ENCODE measurements around the gene FAM241B.

The FAM241B gene

GRCh38 chr10:69676301-69676700 lies 46.3 kb downstream of the FAM241B start:
- Histone ChIP-seq H3K9ac (ENCODE audit: low read length) (no peak overlapping the region), H3K9me3 (replicated peaks; ENCODE audit: insufficient read depth, low read length) (no peaks in the 10 kb centered on the region), H3K4me3 (ENCODE audit: low read length) (no peak overlapping the region), H2AFZ (ENCODE audit: low read length) (no peak overlapping the region), H3K4me1 (ENCODE audit: low read length) (no peaks in the 10 kb centered on the region), H3K27ac (ENCODE audit: low read length) (no peak overlapping the region), H4K20me1 (ENCODE audit: insufficient read depth, low read length) (no peaks in the 10 kb centered on the region), H3K79me2 (ENCODE audit: low read length) (no peaks in the 10 kb centered on the region), H3K36me3 (replicated peaks; ENCODE audit: insufficient read depth, low read length) (no peaks in the 10 kb centered on the region), H3K4me2 (ENCODE audit: low read depth, low read length) (no peak overlapping the region), H3F3A (ENCODE audit: insufficient read depth, low read length) (no peaks in the 10 kb centered on the region), H3K9me2 (replicated peaks; ENCODE audit: insufficient read depth, low read length) (no peaks in the 10 kb centered on the region), H3K27me3 (replicated peaks; ENCODE audit: insufficient read depth, low read length) (peaks cover 48% of the 10 kb centered on the region)
- no peak for DNase-seq
- no peak for TF ChIP-seq EZH2 (optimal IDR thresholded peaks at IDR 0.05; ENCODE audit: low read depth, low read length)
- TF ChIP-seq EZH2phosphoT487 (IDR thresholded peaks at IDR 0.05; ENCODE audit: low read length) = no peak
- no peak for TF ChIP-seq CTCF (IDR thresholded peaks at IDR 0.05; ENCODE audit: low read length)

GRCh38 chr10:69677985-69678654 lies 48.1 kb downstream of the FAM241B start:
- Histone ChIP-seq H3K9me3 (replicated peaks; ENCODE audit: insufficient read depth, low read length) (no peaks in the 10 kb centered on the region), H3K27me3 (replicated peaks; ENCODE audit: insufficient read depth, low read length) (peaks cover 66% of the 10 kb centered on the region), H3K4me1 (ENCODE audit: low read length) (no peaks in the 10 kb centered on the region), H3K4me3 (ENCODE audit: low read length) (no peak overlapping the region), H3K4me2 (ENCODE audit: low read depth, low read length) (no peak overlapping the region), H3K9ac (ENCODE audit: low read length) (no peak overlapping the region), H3K79me2 (ENCODE audit: low read length) (no peaks in the 10 kb centered on the region), H3K27ac (ENCODE audit: low read length) (no peak overlapping the region), H3F3A (ENCODE audit: insufficient read depth, low read length) (no peaks in the 10 kb centered on the region), H3K36me3 (replicated peaks; ENCODE audit: insufficient read depth, low read length) (no peaks in the 10 kb centered on the region), H4K20me1 (ENCODE audit: insufficient read depth, low read length) (no peaks in the 10 kb centered on the region), H3K9me2 (replicated peaks; ENCODE audit: insufficient read depth, low read length) (no peaks in the 10 kb centered on the region), H2AFZ (ENCODE audit: low read length) (no peak overlapping the region)
- no peak for DNase-seq
- no peak for TF ChIP-seq EZH2phosphoT487 (IDR thresholded peaks at IDR 0.05; ENCODE audit: low read length)
- TF ChIP-seq CTCF (IDR thresholded peaks at IDR 0.05; ENCODE audit: low read length) = no peak
- no peak for TF ChIP-seq EZH2 (optimal IDR thresholded peaks at IDR 0.05; ENCODE audit: low read depth, low read length)

GRCh38 chr10:69679736-69680135 lies 49.7 kb downstream of the FAM241B start:
- H3K9me3 ChIP-seq (replicated peaks; ENCODE audit: insufficient read depth, low read length) = no peaks in the 10 kb centered on the region
- no peaks in the 10 kb centered on the region for H3K4me1 ChIP-seq (ENCODE audit: low read length)
- H3K9me2 ChIP-seq (replicated peaks; ENCODE audit: insufficient read depth, low read length) = no peaks in the 10 kb centered on the region
- H3K36me3 ChIP-seq (replicated peaks; ENCODE audit: insufficient read depth, low read length) = no peaks in the 10 kb centered on the region
- no peak overlapping the region for H3K9ac ChIP-seq (ENCODE audit: low read length)
- DNase-seq = no peak
- H3K4me3 ChIP-seq (ENCODE audit: low read length) = no peak overlapping the region
- no peak overlapping the region for H3K4me2 ChIP-seq (ENCODE audit: low read depth, low read length)
- TF ChIP-seq CTCF (IDR thresholded peaks at IDR 0.05; ENCODE audit: low read length) = no peak
- no peak for TF ChIP-seq EZH2phosphoT487 (IDR thresholded peaks at IDR 0.05; ENCODE audit: low read length)
- no peak for TF ChIP-seq EZH2 (optimal IDR thresholded peaks at IDR 0.05; ENCODE audit: low read depth, low read length)
- peaks cover 77% of the 10 kb centered on the region for H3K27me3 ChIP-seq (replicated peaks; ENCODE audit: insufficient read depth, low read length)
- no peaks in the 10 kb centered on the region for H4K20me1 ChIP-seq (ENCODE audit: insufficient read depth, low read length)
- H3F3A ChIP-seq (ENCODE audit: insufficient read depth, low read length) = no peaks in the 10 kb centered on the region
- no peaks in the 10 kb centered on the region for H3K79me2 ChIP-seq (ENCODE audit: low read length)
- H2AFZ ChIP-seq (ENCODE audit: low read length) = no peak overlapping the region
- H3K27ac ChIP-seq (ENCODE audit: low read length) = no peak overlapping the region

All from MM.1S (cell line).